Stimulated activated CD4-positive, alpha-beta T cell treated with anti-CD3 and anti-CD28 coated beads, TNF-alpha, amount 100 ng/mL, for 48 hours (primary cell): ENCODE results near the gene NFIX.
"Not testable (repeated sequence)": the region's sequence is repeated elsewhere in the genome, so short reads cannot be mapped to it uniquely, and the experiment has no call there.

Experiments
- DNase-seq, 3 donors: peaks; one replicate each; pipeline ENCODE4 v3.0.0-alpha.2; 2020; ENCODE audit warnings: low read depth in 3 of 3

Gene NFIX

DNA sequence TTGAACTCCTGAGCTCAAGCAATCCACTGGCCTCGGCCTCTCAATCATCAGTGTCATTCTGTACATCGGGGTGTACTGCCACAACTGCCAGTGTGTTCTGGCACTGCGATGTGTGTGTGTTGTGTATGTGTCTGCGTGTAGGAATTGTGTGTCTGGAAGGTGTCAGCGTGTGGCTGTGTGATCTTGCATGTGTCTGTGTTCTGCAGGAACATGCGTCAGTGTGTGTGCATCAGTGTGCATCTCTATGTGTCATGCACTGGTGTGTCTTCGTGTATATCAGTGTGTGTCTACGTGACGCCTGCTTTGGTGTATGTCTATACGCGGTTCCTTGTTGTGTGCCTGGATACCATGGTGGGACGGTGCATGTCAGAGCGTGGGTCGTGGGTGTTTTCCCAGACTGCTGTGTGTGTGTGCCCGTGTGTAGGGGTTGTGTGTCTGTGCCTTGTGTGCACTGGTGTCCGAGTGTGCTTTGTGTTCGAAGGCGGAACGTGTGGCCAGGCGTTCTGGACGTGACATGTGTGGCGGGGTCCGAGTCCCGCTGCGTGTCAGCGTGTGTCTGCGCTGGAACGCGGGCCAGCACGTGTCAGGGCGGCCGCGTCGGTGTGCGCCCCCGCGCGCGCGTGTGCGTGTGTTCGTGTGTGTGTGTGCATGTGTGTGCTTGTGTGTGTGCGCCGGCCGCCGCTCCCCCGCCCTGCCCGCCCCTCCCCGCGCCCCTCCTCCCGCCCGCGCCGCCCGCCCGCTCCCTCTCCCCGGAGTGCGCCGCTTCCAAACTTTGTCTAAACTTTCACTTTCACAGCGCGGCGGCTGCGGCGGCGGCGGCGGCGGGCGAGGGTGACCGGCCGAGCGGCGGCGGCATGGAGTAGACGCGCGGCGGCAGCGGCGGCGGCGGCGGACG, at the start of gene NFIX:
NFIX (plus strand) TSS at position 775 of the 895 bp plus-strand sequence. CDS start 363 bp downstream, outside the sequence.
- peak in 1 of 3 donors; percentile 45 for DNase-seq

- peak; percentile 97 to 99 (median 98) for DNase-seq
These were observed 49.7 kb upstream of the NFIX start, which contains the start of gene RAD23A for GRCh38 chr19:12945479-12946091. Gene RAD23A, plus strand, starts transcription at chr19:12945862. Its CDS starts 87 bp downstream, at chr19:12945949.

DNA sequence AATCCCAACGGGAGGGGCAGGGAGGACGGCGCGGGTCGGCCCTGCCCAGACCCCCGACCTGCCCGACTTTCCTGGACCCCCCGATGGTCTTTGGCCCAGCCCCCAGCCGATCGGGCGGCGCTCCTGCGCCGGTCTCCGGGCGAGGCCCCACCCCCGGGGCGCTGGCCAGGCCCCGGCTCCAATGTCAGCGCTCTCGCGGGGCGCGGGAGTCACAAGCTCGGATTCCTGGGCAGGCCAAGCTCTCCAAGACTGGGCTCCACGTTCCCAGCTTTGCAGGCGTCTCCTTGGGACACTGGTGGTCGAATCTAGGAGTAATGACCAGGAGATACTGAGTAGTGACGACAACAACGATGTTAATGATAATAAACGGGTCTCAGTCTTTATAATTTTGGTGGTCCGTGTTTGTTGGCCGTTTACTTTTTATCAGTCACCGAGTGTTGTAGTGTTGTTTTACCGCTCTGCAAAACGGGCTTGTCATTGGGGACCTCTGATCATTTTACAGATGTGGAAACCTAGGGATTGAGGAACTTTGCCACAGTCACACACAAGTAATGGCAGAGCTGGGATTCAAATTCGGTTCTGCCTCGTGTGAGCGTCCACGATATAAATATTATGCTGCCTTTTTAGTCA, 49.1 kb upstream of the NFIX start:
- peak in 1 of 3 donors; percentile 39 for DNase-seq

- no peak for DNase-seq
These were observed 48.4 kb upstream of the NFIX start for GRCh38 chr19:12946731-12947496.

DNA sequence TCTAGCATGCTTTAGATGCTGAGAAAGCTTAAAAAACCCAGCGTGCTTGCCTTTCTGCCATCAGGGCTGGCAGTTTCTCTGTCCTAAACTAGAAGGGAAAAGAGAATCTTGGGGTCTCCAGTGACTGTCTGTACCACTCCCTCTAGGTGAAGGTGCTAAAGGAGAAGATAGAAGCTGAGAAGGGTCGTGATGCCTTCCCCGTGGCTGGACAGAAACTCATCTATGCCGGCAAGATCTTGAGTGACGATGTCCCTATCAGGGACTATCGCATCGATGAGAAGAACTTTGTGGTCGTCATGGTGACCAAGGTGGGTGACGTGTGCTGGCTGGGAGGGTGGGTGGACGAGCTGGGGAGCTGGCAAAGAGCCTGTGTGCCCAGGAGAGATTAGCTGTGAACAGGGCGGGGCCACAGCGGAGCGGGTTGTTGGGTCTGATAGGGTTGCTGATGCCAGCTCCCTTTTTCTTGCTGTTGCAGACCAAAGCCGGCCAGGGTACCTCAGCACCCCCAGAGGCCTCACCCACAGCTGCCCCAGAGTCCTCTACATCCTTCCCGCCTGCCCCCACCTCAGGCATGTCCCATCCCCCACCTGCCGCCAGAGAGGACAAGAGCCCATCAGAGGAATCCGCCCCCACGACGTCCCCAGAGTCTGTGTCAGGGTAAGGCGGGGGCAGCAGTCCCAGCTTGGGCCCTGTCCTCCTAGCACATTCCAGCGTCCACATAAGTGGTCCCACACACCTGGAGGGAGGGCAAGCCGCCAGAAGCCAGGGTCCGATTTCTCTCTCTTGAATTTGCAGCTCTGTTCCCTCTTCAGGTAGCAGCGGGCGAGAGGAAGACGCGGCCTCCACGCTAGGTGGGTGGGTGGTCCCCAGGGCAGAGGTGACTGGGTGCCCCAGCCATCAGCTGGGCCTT, 47.3 kb upstream of the NFIX start:
- no peak for DNase-seq

GRCh38 chr19:12948612-12949362, 46.5 kb upstream of the NFIX start:
- DNase-seq = no peak

DNA sequence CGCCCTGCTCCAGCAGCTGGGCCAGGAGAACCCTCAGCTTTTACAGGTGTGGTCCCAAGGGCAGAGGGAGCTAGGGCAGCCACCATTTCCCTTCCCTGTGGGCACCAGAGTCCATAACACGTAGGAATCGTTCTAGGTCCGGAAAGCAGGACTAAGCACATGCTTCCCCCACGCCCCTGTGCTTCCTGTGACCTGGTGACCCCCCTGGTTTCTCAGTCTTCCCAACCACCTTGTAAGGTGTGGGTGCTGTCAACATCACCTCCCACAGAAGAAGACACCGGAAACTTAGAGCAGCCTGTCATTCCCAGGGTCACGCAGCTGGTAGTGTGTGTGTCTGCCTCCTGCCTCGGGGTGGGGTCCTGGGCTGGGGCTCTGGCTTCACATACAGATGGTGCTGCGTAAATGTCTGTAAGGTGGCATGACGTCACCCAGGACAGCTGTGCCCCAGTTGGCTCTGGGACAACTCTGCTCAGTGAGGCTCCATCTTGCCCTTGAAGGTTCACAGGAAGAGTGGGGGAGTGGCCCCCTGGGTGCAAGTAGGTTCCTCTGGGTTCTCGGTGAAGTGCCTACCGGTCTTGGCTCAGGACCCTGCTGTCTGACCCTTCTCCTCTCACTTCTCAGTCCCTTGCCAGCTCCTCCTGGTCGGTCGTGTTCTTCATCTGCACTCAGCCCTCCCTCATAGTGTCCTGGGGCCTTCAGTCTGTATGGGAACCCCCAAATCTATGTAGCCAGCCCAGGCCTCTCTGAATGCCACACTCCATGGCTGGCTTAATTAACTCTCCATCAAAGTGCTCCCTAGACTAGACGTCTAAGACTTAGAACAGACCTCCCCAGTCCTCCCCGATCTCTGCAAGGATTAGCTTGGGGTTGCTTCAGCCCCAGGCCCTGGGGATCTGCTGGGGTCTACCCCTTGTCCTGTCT, 45.7 kb upstream of the NFIX start:
- DNase-seq = no peak

GRCh38 chr19:12952050-12952449, 43.2 kb upstream of the NFIX start:
- DNase-seq = not testable (repeated sequence)

GRCh38 chr19:12952488-12953137, 42.7 kb upstream of the NFIX start:
- no peak for DNase-seq

DNA sequence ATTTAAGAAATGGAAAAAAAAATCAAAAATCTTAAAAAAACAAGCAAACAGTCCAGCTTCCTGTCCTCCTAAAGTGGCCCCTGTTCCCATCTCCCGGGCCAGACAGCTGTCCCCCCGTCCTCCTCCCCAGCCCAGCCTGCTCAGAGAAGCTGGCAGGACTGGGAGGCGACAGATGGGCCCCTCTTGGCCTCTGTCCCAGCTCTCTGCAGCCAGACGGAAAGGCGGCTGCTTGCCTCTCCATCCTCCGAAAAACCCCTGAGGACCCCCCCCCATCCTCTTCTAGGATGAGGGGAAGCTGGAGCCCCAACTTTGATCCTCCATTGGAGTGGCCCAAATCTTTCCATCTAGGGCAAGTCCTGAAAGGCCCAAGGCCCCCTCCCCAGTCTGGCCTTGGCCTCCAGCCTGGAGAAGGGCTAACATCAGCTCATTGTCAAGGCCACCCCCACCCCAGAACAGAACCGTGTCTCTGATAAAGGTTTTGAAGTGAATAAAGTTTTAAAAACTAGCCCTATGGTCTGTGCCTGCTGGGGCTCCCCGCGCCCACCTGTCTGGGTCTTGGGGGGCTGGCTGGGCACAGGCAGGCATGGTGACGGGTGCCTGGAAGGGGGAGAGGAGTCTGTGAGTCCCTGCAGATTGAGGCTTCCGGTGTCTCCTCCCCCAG, 42.0 kb upstream of the NFIX start:
- no peak for DNase-seq

- no peak for DNase-seq
These were observed 41.3 kb upstream of the NFIX start for GRCh38 chr19:12953799-12954611.

- DNase-seq = no peak
These were observed 40.7 kb upstream of the NFIX start for GRCh38 chr19:12954612-12954962.

- DNase-seq = not testable (repeated sequence)
These were observed 39.7 kb upstream of the NFIX start for GRCh38 chr19:12955575-12955974.

GRCh38 chr19:12955996-12956395, 39.3 kb upstream of the NFIX start:
- no peak for DNase-seq

GRCh38 chr19:12956446-12957388, 38.6 kb upstream of the NFIX start, which contains the start of gene GADD45GIP1:
Gene GADD45GIP1, minus strand, starts transcription at chr19:12957223. Its CDS starts 11 bp downstream, at chr19:12957212.
- peak; percentile 72 to 82 (median 79) for DNase-seq
